Ishikawa (cell line): ENCODE data around the gene AGPAT3.

Source experiments
- CEBPB ChIP-seq: IDR thresholded peaks from 2 replicates; pipeline ENCODE4 v1.6.1; 2012
- CREB1 ChIP-seq: IDR thresholded peaks from 2 replicates; pipeline ENCODE4 v1.6.1; 2012; ENCODE audit warnings: low read depth
- EP300 ChIP-seq: IDR thresholded peaks from 2 replicates; pipeline ENCODE4 v1.6.1; 2012; ENCODE audit warnings: borderline replicate concordance
- RAD21 ChIP-seq: IDR thresholded peaks from 2 replicates; pipeline ENCODE4 v1.6.1; 2012; ENCODE audit warnings: low read depth
- TAF1 ChIP-seq: IDR thresholded peaks from 2 replicates; pipeline ENCODE4 v1.6.1; 2012; ENCODE audit warnings: low read depth, mild to moderate bottlenecking
- TCF12 ChIP-seq: IDR thresholded peaks from 2 replicates; pipeline ENCODE4 v1.6.1; 2012; ENCODE audit warnings: low read depth
- TEAD4 ChIP-seq: IDR thresholded peaks from 2 replicates; pipeline ENCODE4 v1.6.1; 2012
- YY1 ChIP-seq: IDR thresholded peaks from 2 replicates; pipeline ENCODE4 v1.6.1; 2012; ENCODE audit warnings: low read depth
- TF ChIP-seq, protein P1 (sequence below): IDR thresholded peaks from 2 replicates; pipeline ENCODE4 v1.6.1; 2012; ENCODE audit warnings: low read depth, mild to moderate bottlenecking
- TF ChIP-seq, protein P2 (sequence below): IDR thresholded peaks from 2 replicates; pipeline ENCODE4 v1.6.1; 2012

DNA sequence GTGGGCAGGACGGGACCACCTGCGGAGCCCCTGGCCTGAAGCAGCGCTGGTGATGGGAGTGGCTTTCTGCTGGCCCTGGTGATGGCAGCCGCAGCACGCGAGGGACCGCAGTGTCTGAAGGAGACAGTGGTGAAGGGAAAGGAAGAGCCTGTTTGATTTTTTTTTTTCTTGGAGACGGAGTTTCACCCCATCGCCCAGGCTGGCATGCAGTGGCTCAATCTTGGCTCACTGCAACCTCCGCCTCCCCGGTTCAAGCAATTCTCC lies 106.9 kb downstream of the AGPAT3 start:
- no peak for TF ChIP-seq EP300
- TF ChIP-seq, protein P1, sequence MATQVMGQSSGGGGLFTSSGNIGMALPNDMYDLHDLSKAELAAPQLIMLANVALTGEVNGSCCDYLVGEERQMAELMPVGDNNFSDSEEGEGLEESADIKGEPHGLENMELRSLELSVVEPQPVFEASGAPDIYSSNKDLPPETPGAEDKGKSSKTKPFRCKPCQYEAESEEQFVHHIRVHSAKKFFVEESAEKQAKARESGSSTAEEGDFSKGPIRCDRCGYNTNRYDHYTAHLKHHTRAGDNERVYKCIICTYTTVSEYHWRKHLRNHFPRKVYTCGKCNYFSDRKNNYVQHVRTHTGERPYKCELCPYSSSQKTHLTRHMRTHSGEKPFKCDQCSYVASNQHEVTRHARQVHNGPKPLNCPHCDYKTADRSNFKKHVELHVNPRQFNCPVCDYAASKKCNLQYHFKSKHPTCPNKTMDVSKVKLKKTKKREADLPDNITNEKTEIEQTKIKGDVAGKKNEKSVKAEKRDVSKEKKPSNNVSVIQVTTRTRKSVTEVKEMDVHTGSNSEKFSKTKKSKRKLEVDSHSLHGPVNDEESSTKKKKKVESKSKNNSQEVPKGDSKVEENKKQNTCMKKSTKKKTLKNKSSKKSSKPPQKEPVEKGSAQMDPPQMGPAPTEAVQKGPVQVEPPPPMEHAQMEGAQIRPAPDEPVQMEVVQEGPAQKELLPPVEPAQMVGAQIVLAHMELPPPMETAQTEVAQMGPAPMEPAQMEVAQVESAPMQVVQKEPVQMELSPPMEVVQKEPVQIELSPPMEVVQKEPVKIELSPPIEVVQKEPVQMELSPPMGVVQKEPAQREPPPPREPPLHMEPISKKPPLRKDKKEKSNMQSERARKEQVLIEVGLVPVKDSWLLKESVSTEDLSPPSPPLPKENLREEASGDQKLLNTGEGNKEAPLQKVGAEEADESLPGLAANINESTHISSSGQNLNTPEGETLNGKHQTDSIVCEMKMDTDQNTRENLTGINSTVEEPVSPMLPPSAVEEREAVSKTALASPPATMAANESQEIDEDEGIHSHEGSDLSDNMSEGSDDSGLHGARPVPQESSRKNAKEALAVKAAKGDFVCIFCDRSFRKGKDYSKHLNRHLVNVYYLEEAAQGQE, result no peak
- no peak for TF ChIP-seq CREB1
- no peak for TF ChIP-seq TAF1
- no peak for TF ChIP-seq CEBPB
- TF ChIP-seq RAD21, result no peak
- TF ChIP-seq YY1, result no peak
- TF ChIP-seq TCF12, result no peak
- TF ChIP-seq, protein P2, sequence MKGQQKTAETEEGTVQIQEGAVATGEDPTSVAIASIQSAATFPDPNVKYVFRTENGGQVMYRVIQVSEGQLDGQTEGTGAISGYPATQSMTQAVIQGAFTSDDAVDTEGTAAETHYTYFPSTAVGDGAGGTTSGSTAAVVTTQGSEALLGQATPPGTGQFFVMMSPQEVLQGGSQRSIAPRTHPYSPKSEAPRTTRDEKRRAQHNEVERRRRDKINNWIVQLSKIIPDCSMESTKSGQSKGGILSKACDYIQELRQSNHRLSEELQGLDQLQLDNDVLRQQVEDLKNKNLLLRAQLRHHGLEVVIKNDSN, result no peak
- no peak for TF ChIP-seq TEAD4
